Endothelial cell (in vitro differentiated cells): ENCODE results near the gene ZSWIM2. TPM values are rescaled to one million over a fixed set of nuclear protein-coding genes. Genes with fewer than 3 reads are reported as not detected.

ENCODE experiments used
- DNase-seq: peaks from one replicate; pipeline ENCODE4 v3.0.0; 2021; ENCODE audit warnings: low spot score
- H3K27ac Mint-ChIP-seq: one replicate; pipeline ENCODE4 v1.8.0; 2021; ENCODE audit warnings: mixed read lengths, inconsistent platforms; ENCODE audit not compliant: unreplicated experiment
- H3K27me3 Mint-ChIP-seq: one replicate; pipeline ENCODE4 v1.8.0; 2021; ENCODE audit warnings: mild to moderate bottlenecking, moderate library complexity, mixed read lengths, inconsistent platforms; ENCODE audit not compliant: unreplicated experiment
- H3K36me3 Mint-ChIP-seq: one replicate; pipeline ENCODE4 v1.8.0; 2021; ENCODE audit warnings: mild to moderate bottlenecking, low read depth, mixed read lengths, inconsistent platforms; ENCODE audit not compliant: unreplicated experiment
- H3K4me1 Mint-ChIP-seq: one replicate; pipeline ENCODE4 v1.8.0; 2021; ENCODE audit warnings: mild to moderate bottlenecking, mixed read lengths, inconsistent platforms; ENCODE audit not compliant: unreplicated experiment
- H3K4me3 Mint-ChIP-seq: one replicate; pipeline ENCODE4 v1.8.0; 2021; ENCODE audit warnings: mild to moderate bottlenecking, mixed read lengths, inconsistent platforms; ENCODE audit not compliant: unreplicated experiment
- H3K9me3 Mint-ChIP-seq: one replicate; pipeline ENCODE4 v1.8.0; 2021; ENCODE audit warnings: mixed read lengths, inconsistent platforms; ENCODE audit not compliant: unreplicated experiment
- CTCF ChIP-seq: fragments of 200-600 bp; sonication (generic); IDR thresholded peaks from one replicate; pipeline ENCODE4 v1.5.0; 2021; ENCODE audit warnings: antibody characterized with exemption; ENCODE audit not compliant: unreplicated experiment
- total RNA-seq: library from RNA; stranded (reverse); fragmentation: NEBNext Ultra II Directional; extraction: Animal tissue kit (Norgen Biotek cat#: 25700); gene quantifications from one replicate; pipeline ENCODE4 v1.2.1, GENCODE V29; 2021; ENCODE audit not compliant: unreplicated experiment

The ZSWIM2 gene
- total RNA-seq, 1 donor from 2014 or later, result not detected

GRCh38 chr2:186852508-186852907 lies 3.5 kb upstream of the ZSWIM2 start:
- no peak for DNase-seq
- no peak overlapping the region for H3K27ac Mint-ChIP-seq
- peaks cover 7% of the 10 kb centered on the region for H3K4me1 Mint-ChIP-seq
- no peak overlapping the region for H3K4me3 Mint-ChIP-seq
- H3K9me3 Mint-ChIP-seq, result no peaks in the 10 kb centered on the region
- H3K27me3 Mint-ChIP-seq, result peaks cover 5% of the 10 kb centered on the region
- no peaks in the 10 kb centered on the region for H3K36me3 Mint-ChIP-seq
- TF ChIP-seq CTCF, result no peak

GRCh38 chr2:186842373-186842772 lies 6.6 kb downstream of the ZSWIM2 start:
- H3K36me3 Mint-ChIP-seq, result no peaks in the 10 kb centered on the region
- H3K27me3 Mint-ChIP-seq, result no peaks in the 10 kb centered on the region
- no peak overlapping the region for H3K27ac Mint-ChIP-seq
- no peak for TF ChIP-seq CTCF
- H3K4me3 Mint-ChIP-seq, result no peak overlapping the region
- no peak for DNase-seq
- no peaks in the 10 kb centered on the region for H3K4me1 Mint-ChIP-seq
- H3K9me3 Mint-ChIP-seq, result no peaks in the 10 kb centered on the region

GRCh38 chr2:186841940-186842339 lies 7.0 kb downstream of the ZSWIM2 start:
- Mint-ChIP-seq H3K9me3 (no peaks in the 10 kb centered on the region), H3K36me3 (no peaks in the 10 kb centered on the region), H3K27ac (no peak overlapping the region), H3K4me1 (no peaks in the 10 kb centered on the region), H3K4me3 (no peak overlapping the region), H3K27me3 (no peaks in the 10 kb centered on the region)
- no peak for DNase-seq
- no peak for TF ChIP-seq CTCF

GRCh38 chr2:186835628-186836027 lies 13.3 kb downstream of the ZSWIM2 start:
- H3K36me3 Mint-ChIP-seq, result peaks cover 6% of the 10 kb centered on the region
- H3K27me3 Mint-ChIP-seq, result peaks cover 2% of the 10 kb centered on the region
- no peak overlapping the region for H3K4me3 Mint-ChIP-seq
- H3K4me1 Mint-ChIP-seq, result no peaks in the 10 kb centered on the region
- no peaks in the 10 kb centered on the region for H3K9me3 Mint-ChIP-seq
- TF ChIP-seq CTCF, result no peak
- DNase-seq, result no peak
- H3K27ac Mint-ChIP-seq, result no peak overlapping the region

GRCh38 chr2:186827862-186828492 lies 21.0 kb downstream of the ZSWIM2 start:
- no peaks in the 10 kb centered on the region for H3K9me3 Mint-ChIP-seq
- H3K4me1 Mint-ChIP-seq, result peaks cover 4% of the 10 kb centered on the region
- H3K27ac Mint-ChIP-seq, result peak overlapping the region; percentile 17
- H3K27me3 Mint-ChIP-seq, result peaks cover under 1% of the 10 kb centered on the region
- no peak overlapping the region for H3K4me3 Mint-ChIP-seq
- no peaks in the 10 kb centered on the region for H3K36me3 Mint-ChIP-seq
- no peak for DNase-seq
- TF ChIP-seq CTCF, result no peak
